AG04449 (cell line): ENCODE results near the gene RAET1L.

Experiments
- CTCF ChIA-PET: fragments of 350-600 bp; formaldehyde crosslinking; extraction: SDS; loops from one replicate; lab custom pipeline; 2021; ENCODE audit warnings: antibody characterized with exemption; lab: Yijun Ruan, JAX
- POLR2A ChIA-PET: fragments of 400-600, 350-600 bp; formaldehyde crosslinking; extraction: SDS; loops from one replicate; lab custom pipeline; 2020; ENCODE audit warnings: antibody characterized with exemption, inconsistent platforms; lab: Yijun Ruan, JAX
- DNase-seq: peaks from one replicate; pipeline ENCODE4 v3.0.0-alpha.2; 2010; ENCODE audit warnings: low read depth, low spot score
- H3K4me3 ChIP-seq: 2 replicates; pipeline ENCODE4 v1.5.1; 2011; ENCODE audit warnings: low read depth, mild to moderate bottlenecking, control low read depth, low read length
- TF ChIP-seq, protein P1 (sequence below): IDR thresholded peaks from one replicate; pipeline ENCODE4 v1.5.1; 2011; ENCODE audit warnings: mild to moderate bottlenecking, moderate library complexity, low read length, control low read depth, inconsistent platforms; ENCODE audit not compliant: insufficient read depth; ENCODE audit errors: missing control alignments

Gene RAET1L

DNA sequence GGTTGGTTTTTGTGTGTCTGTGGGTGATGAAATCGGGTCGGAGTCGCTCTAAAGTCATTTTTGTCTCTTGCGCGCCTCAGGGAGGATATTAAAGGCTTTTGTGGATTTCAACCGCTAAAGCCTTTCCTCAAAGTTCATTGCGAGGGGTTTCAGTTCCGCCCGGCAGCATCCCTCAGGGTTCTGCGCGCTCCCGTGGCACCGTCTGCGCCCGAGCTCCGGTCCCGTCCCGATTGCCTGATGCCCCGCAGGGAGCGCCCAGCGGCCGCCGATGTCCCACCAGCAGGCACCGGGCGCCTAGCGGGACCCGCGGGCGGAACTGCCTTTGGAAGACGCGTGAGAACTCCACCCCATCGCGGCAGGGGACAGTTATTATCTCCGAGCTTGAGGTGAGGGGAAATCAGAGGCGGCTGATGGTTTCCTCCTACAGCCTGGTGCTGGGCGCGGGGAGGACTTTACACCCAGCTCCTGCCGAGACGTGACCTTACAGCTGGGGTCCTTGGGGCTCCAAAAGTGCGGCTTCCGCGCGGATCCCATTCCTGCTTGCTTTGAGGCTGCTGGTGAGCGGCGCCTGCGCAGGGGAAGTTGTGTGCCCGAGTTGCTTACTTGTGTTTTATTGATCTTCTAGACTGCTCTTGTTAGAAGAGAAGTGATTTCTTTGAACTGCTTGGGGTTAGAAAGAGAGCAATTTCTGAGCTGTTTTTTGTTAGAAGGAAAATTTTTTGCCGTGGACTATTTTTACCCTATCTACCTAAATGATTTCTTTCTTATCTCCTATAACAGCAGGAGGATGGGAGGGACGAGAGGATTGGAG, 34.5 kb downstream of the RAET1L start:
- ChIA-PET POLR2A (no interaction called here), CTCF (interaction anchor here (1.8 to 1.9 kb wide), 2 partner anchors 16 to 26 kb away, joined by 5 read pairs; no protein-coding TSS in a partner anchor)
- no peak overlapping the region; the same call in 1 of the 2 replicates for H3K4me3 ChIP-seq
- TF ChIP-seq, protein P1, sequence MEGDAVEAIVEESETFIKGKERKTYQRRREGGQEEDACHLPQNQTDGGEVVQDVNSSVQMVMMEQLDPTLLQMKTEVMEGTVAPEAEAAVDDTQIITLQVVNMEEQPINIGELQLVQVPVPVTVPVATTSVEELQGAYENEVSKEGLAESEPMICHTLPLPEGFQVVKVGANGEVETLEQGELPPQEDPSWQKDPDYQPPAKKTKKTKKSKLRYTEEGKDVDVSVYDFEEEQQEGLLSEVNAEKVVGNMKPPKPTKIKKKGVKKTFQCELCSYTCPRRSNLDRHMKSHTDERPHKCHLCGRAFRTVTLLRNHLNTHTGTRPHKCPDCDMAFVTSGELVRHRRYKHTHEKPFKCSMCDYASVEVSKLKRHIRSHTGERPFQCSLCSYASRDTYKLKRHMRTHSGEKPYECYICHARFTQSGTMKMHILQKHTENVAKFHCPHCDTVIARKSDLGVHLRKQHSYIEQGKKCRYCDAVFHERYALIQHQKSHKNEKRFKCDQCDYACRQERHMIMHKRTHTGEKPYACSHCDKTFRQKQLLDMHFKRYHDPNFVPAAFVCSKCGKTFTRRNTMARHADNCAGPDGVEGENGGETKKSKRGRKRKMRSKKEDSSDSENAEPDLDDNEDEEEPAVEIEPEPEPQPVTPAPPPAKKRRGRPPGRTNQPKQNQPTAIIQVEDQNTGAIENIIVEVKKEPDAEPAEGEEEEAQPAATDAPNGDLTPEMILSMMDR: no peak
- no peak for DNase-seq

DNA sequence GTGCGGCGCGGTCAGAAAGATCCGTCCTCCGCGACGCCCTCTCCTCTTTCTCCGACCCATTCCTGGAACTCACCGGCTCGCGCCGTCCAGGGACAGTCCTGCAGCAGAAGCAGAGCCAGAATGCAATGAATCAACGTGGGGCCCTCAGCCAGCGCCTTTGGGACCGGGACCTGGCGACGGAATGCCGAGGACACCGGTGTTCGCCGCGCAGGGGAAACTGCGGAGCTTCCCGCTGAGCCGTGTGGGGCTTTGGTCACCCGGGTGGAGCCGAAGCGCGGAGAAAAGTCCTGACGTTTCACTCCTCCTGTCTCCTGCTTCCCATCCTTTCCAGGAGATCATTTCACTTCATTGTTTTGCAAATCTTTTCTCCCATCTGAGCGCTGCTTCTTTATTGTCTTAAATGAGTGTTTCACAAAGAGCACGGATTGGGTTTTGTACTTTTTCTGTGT, 35.1 kb downstream of the RAET1L start:
- ChIA-PET POLR2A (no interaction called here), CTCF (interaction anchor here (1.8 kb wide), 1 partner anchor 17 kb away, joined by 5 read pairs; no protein-coding TSS in a partner anchor)
- TF ChIP-seq, protein P1: no peak
- DNase-seq: no peak
- no peak overlapping the region for H3K4me3 ChIP-seq

DNA sequence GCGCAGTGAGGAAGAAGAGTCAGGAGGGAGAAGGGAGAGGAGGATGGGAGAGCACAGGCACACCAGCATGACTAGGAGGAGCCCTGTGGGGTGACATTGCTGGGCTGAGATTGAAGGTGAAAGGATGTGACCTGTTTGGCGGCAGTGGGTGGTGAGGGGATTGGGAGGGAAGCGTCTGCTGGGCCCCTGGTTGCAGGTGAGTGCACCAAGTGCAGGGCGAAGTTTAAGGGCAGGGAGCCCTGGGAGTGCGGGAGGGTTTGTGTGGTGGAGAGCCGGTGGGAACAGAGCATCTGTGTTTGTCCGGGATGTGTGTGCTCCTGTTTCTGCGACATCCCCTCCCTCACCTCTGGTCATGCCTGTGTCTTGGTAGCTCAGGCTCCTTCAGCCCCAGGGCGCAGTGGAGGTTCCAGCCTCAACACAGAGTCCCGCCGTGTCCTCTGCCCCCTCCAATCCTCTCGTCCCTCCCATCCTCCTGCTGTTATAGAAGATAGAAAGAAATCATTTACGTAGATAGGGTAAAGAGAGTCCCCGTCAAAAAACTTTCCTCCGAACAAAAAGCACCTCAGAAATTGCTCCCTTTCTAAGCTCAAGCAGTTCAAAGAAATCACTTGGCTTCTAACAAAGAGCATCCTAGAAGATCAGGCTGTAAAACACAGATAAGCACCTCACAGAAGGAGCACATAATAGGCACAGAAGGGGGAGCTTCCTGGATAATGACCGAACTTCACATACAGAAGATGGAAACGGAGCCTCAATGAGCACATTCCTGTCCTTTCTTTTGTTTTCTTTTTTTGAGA, 36.6 kb downstream of the RAET1L start:
- ChIA-PET POLR2A (no interaction called here), CTCF (no interaction called here)
- H3K4me3 ChIP-seq: no peak overlapping the region
- DNase-seq: no peak
- TF ChIP-seq, protein P1: no peak

DNA sequence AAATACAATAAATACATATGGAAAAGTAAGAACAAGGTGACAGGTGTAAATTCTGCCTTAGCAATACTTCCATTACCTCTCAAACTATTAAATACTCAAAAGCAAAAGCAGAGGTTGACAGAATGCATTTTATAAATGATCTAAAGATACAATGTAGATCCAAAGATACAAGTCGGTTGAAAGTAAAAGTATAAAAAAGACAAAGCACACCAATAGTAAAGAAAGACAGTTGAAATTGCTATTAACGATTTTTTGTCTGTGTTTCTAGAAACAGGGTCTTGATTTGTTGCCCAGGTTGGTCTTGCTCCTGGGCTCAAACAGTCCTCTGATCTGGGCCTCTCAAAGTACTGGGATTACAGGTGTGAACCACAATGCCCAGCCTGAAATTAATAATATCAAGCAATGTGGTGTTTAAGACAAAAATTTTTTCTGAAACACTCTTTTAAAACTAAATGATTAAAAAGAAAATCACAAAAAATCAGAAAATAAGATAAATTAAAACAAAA, 37.7 kb downstream of the RAET1L start:
- TF ChIP-seq, protein P1: no peak
- no peak for DNase-seq
- no peak overlapping the region for H3K4me3 ChIP-seq
- ChIA-PET CTCF (no interaction called here), POLR2A (no interaction called here)

DNA sequence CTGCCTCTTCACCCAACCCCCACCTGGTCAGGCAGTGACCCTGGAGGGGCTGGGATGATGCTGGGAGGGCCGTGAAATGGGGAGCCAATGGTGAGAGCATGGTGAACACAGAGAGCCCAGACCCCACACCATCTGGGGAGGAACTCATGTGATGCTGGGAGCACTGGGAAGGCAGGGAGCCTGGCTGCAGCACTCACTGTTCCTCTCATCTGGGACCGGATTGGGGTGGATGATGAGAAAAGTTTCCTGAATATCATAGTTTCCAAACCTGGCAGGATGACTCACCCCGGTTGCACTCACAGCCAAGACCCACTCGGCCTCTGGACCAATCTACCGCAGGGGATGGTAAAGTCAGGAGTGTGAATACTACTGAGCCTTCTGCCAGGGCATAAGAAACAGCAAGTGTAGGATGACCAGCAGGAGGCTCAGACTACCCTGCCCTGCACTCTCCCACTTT, 39.8 kb downstream of the RAET1L start:
- ChIA-PET POLR2A (no interaction called here), CTCF (no interaction called here)
- TF ChIP-seq, protein P1: no peak
- H3K4me3 ChIP-seq: no peak overlapping the region
- no peak for DNase-seq

DNA sequence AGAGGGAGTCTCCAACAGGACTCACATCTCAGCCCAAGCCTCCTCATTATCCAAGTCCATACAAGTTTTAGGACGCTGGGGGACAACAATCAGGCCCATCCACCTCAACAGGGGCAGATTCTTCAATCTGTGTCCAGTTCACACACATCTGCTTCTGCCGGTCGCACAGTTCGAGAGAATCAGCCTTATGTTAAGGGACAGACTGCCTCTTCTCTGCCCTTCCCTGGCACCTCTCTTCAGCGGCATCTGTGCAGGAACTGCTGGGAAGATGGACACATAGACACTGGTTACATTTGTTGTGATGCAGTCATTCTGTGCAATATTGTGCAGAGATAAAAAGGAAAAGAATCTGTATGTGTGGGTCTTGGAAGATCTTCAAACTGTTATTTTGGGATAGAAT, 40.6 kb downstream of the RAET1L start:
- TF ChIP-seq, protein P1: no peak
- no peak overlapping the region for H3K4me3 ChIP-seq
- CTCF ChIA-PET: no interaction called here
- POLR2A ChIA-PET: no interaction called here
- DNase-seq: no peak
